ENCODE data around the gene BLOC1S1.
A peak's percentile ranks its signal among the peaks of the same experiment; 100 is the strongest.

The BLOC1S1 gene

DNA sequence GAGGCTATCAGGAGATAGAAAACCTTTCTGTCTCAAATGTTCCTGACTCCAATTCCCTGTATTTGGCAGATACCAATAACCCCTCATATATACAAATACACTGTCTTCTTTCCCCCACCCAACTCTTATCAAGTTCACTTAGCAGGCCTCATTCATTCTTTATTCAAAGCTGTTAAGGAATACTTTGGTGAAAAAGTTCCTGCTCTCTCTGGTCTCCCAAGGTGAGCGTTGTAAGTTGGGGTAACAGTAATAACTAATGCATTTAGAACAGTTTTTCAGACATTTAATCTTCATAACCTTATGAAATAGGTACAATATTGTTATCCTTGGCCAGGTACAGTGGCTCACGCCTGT is 23.2 kb downstream of the BLOC1S1 start:
- peaks cover 1% of the 10 kb centered on the region; the same call in 1 of the 2 replicates for H4K20me1 ChIP-seq (ENCODE audit: insufficient read depth, low read length)

GRCh38 chr12:55741931-55742680 is 26.3 kb downstream of the BLOC1S1 start:
- TF ChIP-seq EZH2 (IDR thresholded peaks at IDR 0.05; ENCODE audit: borderline replicate concordance, low read depth, low read length, severe bottlenecking): no peak
- TF ChIP-seq, protein P1, sequence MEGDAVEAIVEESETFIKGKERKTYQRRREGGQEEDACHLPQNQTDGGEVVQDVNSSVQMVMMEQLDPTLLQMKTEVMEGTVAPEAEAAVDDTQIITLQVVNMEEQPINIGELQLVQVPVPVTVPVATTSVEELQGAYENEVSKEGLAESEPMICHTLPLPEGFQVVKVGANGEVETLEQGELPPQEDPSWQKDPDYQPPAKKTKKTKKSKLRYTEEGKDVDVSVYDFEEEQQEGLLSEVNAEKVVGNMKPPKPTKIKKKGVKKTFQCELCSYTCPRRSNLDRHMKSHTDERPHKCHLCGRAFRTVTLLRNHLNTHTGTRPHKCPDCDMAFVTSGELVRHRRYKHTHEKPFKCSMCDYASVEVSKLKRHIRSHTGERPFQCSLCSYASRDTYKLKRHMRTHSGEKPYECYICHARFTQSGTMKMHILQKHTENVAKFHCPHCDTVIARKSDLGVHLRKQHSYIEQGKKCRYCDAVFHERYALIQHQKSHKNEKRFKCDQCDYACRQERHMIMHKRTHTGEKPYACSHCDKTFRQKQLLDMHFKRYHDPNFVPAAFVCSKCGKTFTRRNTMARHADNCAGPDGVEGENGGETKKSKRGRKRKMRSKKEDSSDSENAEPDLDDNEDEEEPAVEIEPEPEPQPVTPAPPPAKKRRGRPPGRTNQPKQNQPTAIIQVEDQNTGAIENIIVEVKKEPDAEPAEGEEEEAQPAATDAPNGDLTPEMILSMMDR (IDR thresholded peaks at IDR 0.05; ENCODE audit: borderline replicate concordance, extremely low read depth, low read length, poor library complexity, severe bottlenecking): no peak
- Histone ChIP-seq H2AFZ (ENCODE audit: low read depth, low read length) (peak overlapping the region; percentile 88), H3K9ac (ENCODE audit: low read depth, low read length) (peak overlapping the region; percentile 53), H3K4me3 (ENCODE audit: low read depth in 1 of 2, low read length in 2 of 2) (peak overlapping the region; percentile 19 to 56; a peak in 3 of 4 replicates), H3K27me3 (ENCODE audit: insufficient read depth, low read length, poor library complexity) (no peaks in the 10 kb centered on the region), H3K9me3 (ENCODE audit: insufficient read depth, low read length, severe bottlenecking) (no peaks in the 10 kb centered on the region), H3K79me2 (ENCODE audit: insufficient read depth, low read length) (peaks cover 14% of the 10 kb centered on the region), H3K36me3 (ENCODE audit: insufficient read depth, low read length) (no peaks in the 10 kb centered on the region), H3K4me2 (ENCODE audit: insufficient read depth, low read length) (peak overlapping the region; percentile 83), H3K4me1 (ENCODE audit: insufficient read depth, low read length) (peaks cover 53% of the 10 kb centered on the region), H4K20me1 (ENCODE audit: insufficient read depth, low read length) (peaks cover 21% of the 10 kb centered on the region; the same call in 1 of the 2 replicates), H3K27ac (ENCODE audit: low read length) (peak overlapping the region; percentile 65)
- ATAC-seq (ENCODE audit: insufficient read depth, low read depth): no peak
- DNase-seq: no peak

More for the DNA sequence above, 23.2 kb downstream of the BLOC1S1 start:
- ATAC-seq (ENCODE audit: insufficient read depth, low read depth): no peak
- Histone ChIP-seq H3K36me3 (ENCODE audit: insufficient read depth, low read length) (no peaks in the 10 kb centered on the region), H3K79me2 (ENCODE audit: insufficient read depth, low read length) (peaks cover 2% of the 10 kb centered on the region), H3K9me3 (ENCODE audit: insufficient read depth, low read length, severe bottlenecking) (no peaks in the 10 kb centered on the region), H3K9ac (ENCODE audit: low read depth, low read length) (no peak overlapping the region; the same call in 1 of the 2 replicates), H3K4me2 (ENCODE audit: insufficient read depth, low read length) (peak overlapping the region; percentile 80), H2AFZ (ENCODE audit: low read depth, low read length) (no peak overlapping the region), H3K4me1 (ENCODE audit: insufficient read depth, low read length) (peaks cover 34% of the 10 kb centered on the region), H3K27ac (ENCODE audit: low read length) (no peak overlapping the region), H3K4me3 (ENCODE audit: low read depth in 1 of 2, low read length in 2 of 2) (no peak overlapping the region), H3K27me3 (ENCODE audit: insufficient read depth, low read length, poor library complexity) (no peaks in the 10 kb centered on the region)
- no peak for DNase-seq
- no peak for TF ChIP-seq EZH2 (IDR thresholded peaks at IDR 0.05; ENCODE audit: borderline replicate concordance, low read depth, low read length, severe bottlenecking)
- TF ChIP-seq, protein P1 (IDR thresholded peaks at IDR 0.05; ENCODE audit: borderline replicate concordance, extremely low read depth, low read length, poor library complexity, severe bottlenecking): no peak

GRCh38 chr12:55742719-55743405 is 27.0 kb downstream of the BLOC1S1 start, which contains the start of gene GDF11:
Gene GDF11 (plus strand): TSS chr12:55743122. CDS start chr12:55743317, 195 bp downstream.
- peak within 1 kb of the TSS; percentile 58 for H3K9ac ChIP-seq (ENCODE audit: low read depth, low read length)
- H3K9me3 ChIP-seq (ENCODE audit: insufficient read depth, low read length, severe bottlenecking): no peaks in the 10 kb centered on the region
- H3K4me3 ChIP-seq (ENCODE audit: low read depth in 1 of 2, low read length in 2 of 2): peak within 1 kb of the TSS; percentile 37 to 64
- peak within 1 kb of the TSS; percentile 83 for H3K4me2 ChIP-seq (ENCODE audit: insufficient read depth, low read length)
- TF ChIP-seq EZH2 (IDR thresholded peaks at IDR 0.05; ENCODE audit: borderline replicate concordance, low read depth, low read length, severe bottlenecking): no peak
- TF ChIP-seq, protein P1 (IDR thresholded peaks at IDR 0.05; ENCODE audit: borderline replicate concordance, extremely low read depth, low read length, poor library complexity, severe bottlenecking): no peak
- H4K20me1 ChIP-seq (ENCODE audit: insufficient read depth, low read length): peaks cover 27% of the 10 kb centered on the region; the same call in 1 of the 2 replicates
- ATAC-seq (ENCODE audit: insufficient read depth, low read depth): peak; percentile 64
- peaks cover 14% of the 10 kb centered on the region for H3K79me2 ChIP-seq (ENCODE audit: insufficient read depth, low read length)
- DNase-seq: peak; percentile 86
- H3K36me3 ChIP-seq (ENCODE audit: insufficient read depth, low read length): no peaks in the 10 kb centered on the region
- H3K4me1 ChIP-seq (ENCODE audit: insufficient read depth, low read length): peaks cover 46% of the 10 kb centered on the region
- H3K27me3 ChIP-seq (ENCODE audit: insufficient read depth, low read length, poor library complexity): no peaks in the 10 kb centered on the region
- H2AFZ ChIP-seq (ENCODE audit: low read depth, low read length): peak within 1 kb of the TSS; percentile 88
- H3K27ac ChIP-seq (ENCODE audit: low read length): peak within 1 kb of the TSS; percentile 65

Measured in DND-41 (cell line).